Ovary (tissue), 9 donors: ENCODE data around the gene DEPDC1B. TPM values are rescaled to one million over a fixed set of nuclear protein-coding genes. Genes with fewer than 3 reads are reported as not detected.

Experiments used
- DNase-seq, 5 donors: peaks; one replicate each; pipeline ENCODE4 v3.0.0-alpha.2; 2019 to 2020
- H3K27ac ChIP-seq, 2 donors: fragments of 200-600 bp; one replicate each; pipeline versions ENCODE4 v1.5.1 to v1.8.0; 2019 to 2022
- H3K27me3 ChIP-seq: fragments of 200-600 bp; one replicate; pipeline ENCODE4 v1.8.0; 2022
- H3K36me3 ChIP-seq: fragments of 200-600 bp; sonication (generic); one replicate; pipeline ENCODE4 v1.5.1; 2019
- H3K4me1 ChIP-seq: one replicate; pipeline ENCODE4 v1.8.1; 2013; ENCODE audit warnings: mild to moderate bottlenecking, moderate library complexity; ENCODE audit not compliant: insufficient read depth
- H3K4me3 ChIP-seq: fragments of 200-600 bp; sonication (generic); one replicate; pipeline ENCODE4 v1.5.1; 2017
- H3K9me3 ChIP-seq, 2 donors: fragments of 200-600 bp in 1 of 2; sonication (generic) in 1 of 2; one replicate each; pipeline versions ENCODE4 v1.5.1 to v1.8.1; 2013 to 2019; ENCODE audit warnings: mild to moderate bottlenecking in 1 of 2, moderate library complexity in 1 of 2
- CTCF ChIP-seq, 3 donors: fragments of 450-650 bp in 2 of 3; fragments of 200-600 bp in 1 of 3; IDR thresholded peaks; one replicate each; pipeline versions ENCODE4 v1.5.1 to v1.8.0; 2016 to 2022; ENCODE audit warnings: antibody characterized with exemption in 3 of 3, mild to moderate bottlenecking in 1 of 3
- EP300 ChIP-seq: sonication (generic); formaldehyde crosslinking; IDR thresholded peaks from one replicate; pipeline ENCODE4 v1.6.1; 2017; ENCODE audit warnings: antibody characterized with exemption
- POLR2A ChIP-seq: fragments of 450-650 bp; IDR thresholded peaks from one replicate; pipeline ENCODE4 v1.6.1; 2017; ENCODE audit warnings: antibody characterized with exemption, mild to moderate bottlenecking, moderate library complexity
- WGBS, 3 donors: extraction: QIAGEN DNeasy Blood & Tissue Kit in 1 of 3; methylation state at CpG; one replicate each; pipeline versions ENCODE4 v1.1.5 to v1.1.7; 2013 to 2017; 5-methylcytosine and 5-hydroxymethylcytosine counted together
- intact Hi-C, 4 donors: fragments of 100-400 bp; cut with DNase I; formaldehyde crosslinking; loops; one replicate each; pipeline versions ENCODE4 v1.11.0 to v1.15.1; 2022 to 2023
- polyA plus RNA-seq, 2 donors: library from polyadenylated mRNA; stranded (reverse); fragments of 200-250 nt in 1 of 2; fragments of 350-450 nt in 1 of 2; fragmentation: Illumina TruSeq in 1 of 2; extraction: RNeasy Lipid Tissue Mini Kit (QIAGEN cat#74804) in 1 of 2; gene quantifications; one replicate each; pipeline ENCODE4 v1.2.3, GENCODE V29; 2013 to 2014
- total RNA-seq, 7 donors: library from RNA; depleted of rRNA in 2 of 7; stranded (reverse); fragments of >200 nt in 2 of 7; fragmentation: NEBNext Ultra II Directional in 3 of 7; extraction: Animal tissue kit (Norgen Biotek cat#: 25700) in 3 of 7; gene quantifications; one replicate each; pipeline versions ENCODE4 v1.1.0 to v1.2.4, GENCODE V29; 2016 to 2023
- donor health status: DM: no; HTN: no; CAD: no; lungs with moderate emphysema.
- donor health status: DM: no; HTN: no; CAD: no.
- donor health status: Bipolar disorder and iron deficiency.
- donor health status: DM: yes; HTN: yes; CAD: no.
- donor health status: DM: no; HTN: no; CAD: no.
- donor health status: DM: yes; HTN: yes; CAD: no.

Gene DEPDC1B
- total and polyA plus RNA-seq, 9 donors = 0.36 to 1.2 (median 0.65) TPM; not detected in 3

- no peaks in the 10 kb centered on the region for H3K27me3 ChIP-seq
- DNase-seq = no peak
- intact Hi-C loops = no loop called here
- H3K9me3 ChIP-seq = no peaks in the 10 kb centered on the region
- 7 to 18% (median 13%) methylated on average over 1 of the region's 1 CpG for WGBS, 3 donors
- no peak overlapping the region for H3K27ac ChIP-seq
- TF ChIP-seq POLR2A = no peak
- no peak for TF ChIP-seq CTCF (IDR thresholded peaks at IDR 0.05)
- no peak for TF ChIP-seq EP300
- H3K4me3 ChIP-seq = no peak overlapping the region
- H3K4me1 ChIP-seq = no peaks in the 10 kb centered on the region
- H3K36me3 ChIP-seq = no peaks in the 10 kb centered on the region
These were observed 50.6 kb downstream of the DEPDC1B start for GRCh38 chr5:60649288-60649917.

- intact Hi-C loops = no loop called here
These were observed 51.8 kb downstream of the DEPDC1B start for GRCh38 chr5:60648175-60648574.

GRCh38 chr5:60640901-60641300 lies 59.1 kb downstream of the DEPDC1B start:
- no peaks in the 10 kb centered on the region for H3K4me1 ChIP-seq
- intact Hi-C loops = no loop called here
- H3K4me3 ChIP-seq = no peak overlapping the region
- no peak for DNase-seq
- H3K27ac ChIP-seq = no peak overlapping the region
- TF ChIP-seq POLR2A (no peak), EP300 (no peak), CTCF (IDR thresholded peaks at IDR 0.05) (no peak)
- 97 to 100% (median 99%) methylated on average over 1 of the region's 1 CpG for WGBS, 3 donors
- H3K9me3 ChIP-seq = no peaks in the 10 kb centered on the region
- no peaks in the 10 kb centered on the region for H3K36me3 ChIP-seq
- H3K27me3 ChIP-seq = no peaks in the 10 kb centered on the region

More at GRCh38 chr5:60648175-60648574, 51.8 kb downstream of the DEPDC1B start:
- H3K9me3 ChIP-seq = no peaks in the 10 kb centered on the region
- no peak overlapping the region for H3K27ac ChIP-seq
- WGBS, 3 donors = 45 to 57% (median 51%) methylated on average over 2 of the region's 2 CpGs
- no peaks in the 10 kb centered on the region for H3K4me1 ChIP-seq
- H3K36me3 ChIP-seq = no peaks in the 10 kb centered on the region
- DNase-seq = no peak
- TF ChIP-seq CTCF (IDR thresholded peaks at IDR 0.05) (no peak), POLR2A (no peak), EP300 (no peak)
- H3K27me3 ChIP-seq = no peaks in the 10 kb centered on the region
- H3K4me3 ChIP-seq = no peak overlapping the region

- Histone ChIP-seq H3K4me3 (no peak overlapping the region), H3K4me1 (no peaks in the 10 kb centered on the region), H3K27me3 (no peaks in the 10 kb centered on the region), H3K27ac (no peak overlapping the region), H3K9me3 (no peaks in the 10 kb centered on the region), H3K36me3 (no peaks in the 10 kb centered on the region)
- intact Hi-C loops = no loop called here
- DNase-seq = no peak
- 85 to 91% (median 86%) methylated on average over 1 of the region's 1 CpG for WGBS, 3 donors
- TF ChIP-seq CTCF (IDR thresholded peaks at IDR 0.05) = no peak
- no peak for TF ChIP-seq EP300
- no peak for TF ChIP-seq POLR2A
These were observed 60.4 kb downstream of the DEPDC1B start for GRCh38 chr5:60639544-60639943.
